Upper lobe of left lung (tissue), 4 donors: Measurements from ENCODE around the gene FRYL.

Experiments used
- CTCF ChIP-seq, 6 experiments: fragments of 450-650 bp in 4 of 6; fragments of 200-600 bp in 2 of 6; sonication (generic) in 2 of 6; IDR thresholded peaks; one replicate each; pipeline ENCODE4 v1.5.1; 2016 to 2019; ENCODE audit warnings: antibody characterized with exemption in 6 of 6
- POLR2AphosphoS5 ChIP-seq, 2 donors: sonication (generic); formaldehyde crosslinking; IDR thresholded peaks; one replicate each; pipeline ENCODE4 v1.5.1; 2017; ENCODE audit warnings: antibody characterized with exemption in 2 of 2

GRCh38 chr4:48786549-48786948 lies 6.5 kb upstream of the FRYL start:
- TF ChIP-seq CTCF (IDR thresholded peaks at IDR 0.05) (no peak), POLR2AphosphoS5 (IDR thresholded peaks at IDR 0.05) (no peak)
